Fibroblast of pulmonary artery (primary cell): Measurements from ENCODE around the gene PTPRD.

ENCODE experiments used
- DNase-seq: peaks from one replicate; pipeline ENCODE4 v3.0.0-alpha.2; 2010; ENCODE audit warnings: low read depth
- H3K4me3 ChIP-seq: replicated peaks from 2 replicates; pipeline ENCODE4 v1.5.1; 2011; ENCODE audit warnings: low read depth, mild to moderate bottlenecking, control low read depth, low read length, moderate library complexity
- CTCF ChIP-seq: IDR thresholded peaks from 2 replicates; pipeline ENCODE4 v1.5.1; 2011; ENCODE audit warnings: mild to moderate bottlenecking, control low read depth, low read length, inconsistent platforms; ENCODE audit errors: missing control alignments

The PTPRD gene

GRCh38 chr9:9747787-9748186, 865.0 kb downstream of the PTPRD start:
- peak; percentile 8 for DNase-seq
- no peak overlapping the region for H3K4me3 ChIP-seq
- TF ChIP-seq CTCF = no peak

GRCh38 chr9:9746826-9747225, 866.0 kb downstream of the PTPRD start:
- H3K4me3 ChIP-seq = no peak overlapping the region
- TF ChIP-seq CTCF = no peak
- no peak for DNase-seq

GRCh38 chr9:9743822-9744221, 869.0 kb downstream of the PTPRD start:
- no peak overlapping the region for H3K4me3 ChIP-seq
- no peak for TF ChIP-seq CTCF
- DNase-seq = no peak

GRCh38 chr9:9730174-9730573, 882.6 kb downstream of the PTPRD start:
- TF ChIP-seq CTCF = no peak
- no peak overlapping the region for H3K4me3 ChIP-seq
- DNase-seq = no peak

GRCh38 chr9:9729082-9729481, 883.7 kb downstream of the PTPRD start:
- TF ChIP-seq CTCF = no peak
- H3K4me3 ChIP-seq = no peak overlapping the region
- no peak for DNase-seq

GRCh38 chr9:9719373-9720112, 893.3 kb downstream of the PTPRD start:
- H3K4me3 ChIP-seq = no peak overlapping the region
- DNase-seq = no peak
- TF ChIP-seq CTCF = no peak

GRCh38 chr9:9718691-9719090, 894.1 kb downstream of the PTPRD start:
- TF ChIP-seq CTCF = no peak
- no peak for DNase-seq
- H3K4me3 ChIP-seq = no peak overlapping the region
